Small intestine (tissue), 7 donors: ENCODE data around the gene CTNNA1. TPM values are rescaled to one million over a fixed set of nuclear protein-coding genes. Genes with fewer than 3 reads are reported as not detected.
A peak's percentile ranks its signal among the peaks of the same experiment; 100 is the strongest.

Source experiments
- DNase-seq, 2 donors: peaks; one replicate each; pipeline versions ENCODE4 v3.0.0 to v3.0.0-alpha.2; 2013
- FAIRE-seq: peaks from 2 replicates; lab custom pipeline; 2012; peaks lifted over from hg19 to GRCh38; lab: Jason Lieb, UNC
- H3K27ac ChIP-seq, 3 donors: one replicate each; pipeline ENCODE4 v1.5.1; 2013; ENCODE audit warnings: low read length in 2 of 3, mild to moderate bottlenecking in 2 of 3, control low read depth in 1 of 3, inconsistent platforms in 1 of 3, low read depth in 1 of 3, moderate library complexity in 1 of 3
- H3K27me3 ChIP-seq, 3 donors: one replicate each; pipeline ENCODE4 v1.6.1; 2013; ENCODE audit warnings: low read length in 3 of 3, inconsistent platforms in 1 of 3; ENCODE audit not compliant: control insufficient read depth in 3 of 3, insufficient read depth in 3 of 3
- H3K36me3 ChIP-seq, 3 donors: one replicate each; pipeline ENCODE4 v1.6.1; 2013; ENCODE audit warnings: low read length in 3 of 3, inconsistent platforms in 1 of 3, low read depth in 1 of 3, mild to moderate bottlenecking in 1 of 3, moderate library complexity in 1 of 3; ENCODE audit not compliant: control insufficient read depth in 3 of 3, insufficient read depth in 2 of 3
- H3K4me1 ChIP-seq, 3 donors: one replicate each; pipeline ENCODE4 v1.6.1; 2013; ENCODE audit warnings: low read length in 2 of 3, inconsistent platforms in 1 of 3, low read depth in 1 of 3, mild to moderate bottlenecking in 1 of 3, moderate library complexity in 1 of 3; ENCODE audit not compliant: control insufficient read depth in 3 of 3, insufficient read depth in 2 of 3
- H3K4me3 ChIP-seq, 3 donors: one replicate each; pipeline ENCODE4 v1.5.1; 2013; ENCODE audit warnings: low read length in 3 of 3, control low read depth in 1 of 3, inconsistent platforms in 1 of 3, low read depth in 1 of 3, mild to moderate bottlenecking in 1 of 3, moderate library complexity in 1 of 3
- H3K9me3 ChIP-seq, 2 donors: one replicate each; pipeline ENCODE4 v1.6.1; 2013; ENCODE audit warnings: low read depth in 1 of 2, low read length in 1 of 2; ENCODE audit not compliant: control insufficient read depth in 2 of 2, insufficient read depth in 1 of 2
- WGBS, 3 donors: extraction: QIAGEN DNeasy Blood & Tissue Kit; methylation state at CpG; one replicate each; pipeline ENCODE4 v1.1.7; 2013; 5-methylcytosine and 5-hydroxymethylcytosine counted together
- polyA plus RNA-seq, 4 donors: library from polyadenylated mRNA; stranded (reverse) in 3 of 4; unstranded in 1 of 4; fragments of 200-250 nt in 3 of 4; fragments of 120-200 nt in 1 of 4; gene quantifications; one replicate each; pipeline versions ENCODE4 v1.2.1 to v1.2.3, GENCODE V29; 2013
- donor health status: healthy with polysubstance abuse.
- donor health status: control.
- donor health status: control.
- donor health status: Bipolar disorder and iron deficiency.
- donor health status: healthy.

Gene CTNNA1
- polyA plus RNA-seq, 4 donors = 145 to 286 (median 196) TPM

DNA sequence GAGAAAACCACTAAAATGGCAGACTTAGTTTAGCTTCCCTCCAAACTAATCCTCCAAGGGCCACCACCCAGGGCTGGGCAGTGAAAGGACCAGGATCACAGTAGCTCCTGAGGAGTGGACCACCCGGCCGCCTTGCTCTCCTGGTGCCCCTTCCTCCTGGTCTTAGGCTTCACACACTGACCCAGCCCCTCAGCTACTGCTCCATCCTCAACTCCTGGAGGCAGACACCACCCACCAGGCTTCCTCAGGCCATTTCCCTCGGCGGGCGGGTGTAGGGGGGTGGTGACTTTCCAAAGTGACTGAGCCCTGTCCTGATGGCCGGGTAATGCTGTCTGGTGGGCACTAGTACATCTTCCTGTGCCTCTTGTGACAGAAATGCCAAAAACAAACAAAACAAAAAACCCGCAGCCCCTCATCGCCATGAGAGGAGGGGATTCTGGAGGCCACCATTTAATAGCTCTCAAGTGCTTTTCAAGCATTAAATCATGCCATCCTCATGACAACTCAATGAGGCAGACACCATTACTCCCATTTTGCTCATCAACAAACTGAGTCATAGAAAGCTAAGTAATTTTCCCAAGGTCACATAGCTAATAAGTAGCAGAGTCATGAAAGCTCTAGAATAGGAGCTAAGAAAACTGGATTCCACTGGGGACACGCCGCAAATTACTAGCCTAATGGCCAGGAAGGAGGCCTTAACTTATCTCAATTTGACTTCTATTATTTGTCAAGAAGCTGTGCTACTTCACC is 213.2 kb downstream of the CTNNA1 start:
- Histone ChIP-seq H3K4me3 (no peak overlapping the region), H3K27me3 (no peaks in the 10 kb centered on the region), H3K4me1 (peaks cover 0 to 27% (median 15%) of the 10 kb centered on the region in 3 donors), H3K9me3 (no peaks in the 10 kb centered on the region), H3K36me3 (peaks cover 0 to 8% (median 0%) of the 10 kb centered on the region in 3 donors), H3K27ac (no peak overlapping the region)
- DNase-seq (no peak), FAIRE-seq (no peak)
- 97 to 100% (median 97%) methylated on average over 10 of the region's 10 CpGs for WGBS, 3 donors

DNA sequence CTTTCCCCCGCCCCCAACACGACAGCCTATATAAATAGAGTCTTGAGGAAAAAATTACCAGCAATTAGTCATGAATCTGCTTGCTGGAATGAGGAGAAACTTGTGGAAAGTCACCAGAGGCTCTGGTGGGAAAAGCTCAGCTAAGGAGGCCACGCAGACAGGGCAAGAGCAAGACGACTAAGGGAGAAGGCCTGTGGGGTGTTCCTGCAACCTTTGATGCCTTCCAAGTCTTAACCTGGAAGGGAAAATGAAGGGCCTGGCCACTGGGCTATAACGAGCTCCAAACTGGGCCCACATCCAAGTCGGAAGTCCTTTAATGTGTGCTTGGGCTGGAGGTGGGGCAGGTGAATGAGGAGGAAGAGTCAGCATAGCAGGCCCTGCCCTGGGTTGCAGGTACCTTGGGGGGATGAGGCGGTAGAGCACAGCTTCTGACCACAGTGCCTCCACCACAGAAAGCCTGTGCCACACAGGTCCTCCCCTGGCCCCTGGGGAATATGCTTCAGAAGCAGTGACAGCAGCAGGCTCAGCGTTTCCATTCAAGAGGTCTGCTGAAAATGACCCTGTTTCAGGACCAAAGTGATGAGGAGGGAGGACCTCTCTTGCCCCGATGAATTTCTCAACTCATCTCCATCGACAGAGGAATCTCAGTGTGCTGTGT is 214.7 kb downstream of the CTNNA1 start:
- FAIRE-seq = no peak
- Histone ChIP-seq H3K4me3 (no peak overlapping the region), H3K27ac (no peak overlapping the region), H3K9me3 (no peaks in the 10 kb centered on the region), H3K27me3 (no peaks in the 10 kb centered on the region), H3K4me1 (peaks cover 0 to 27% (median 15%) of the 10 kb centered on the region in 3 donors), H3K36me3 (peaks cover 0 to 16% (median 0%) of the 10 kb centered on the region in 3 donors)
- WGBS, 3 donors = 41 to 69% (median 52%) methylated on average over 10 of the region's 10 CpGs
- DNase-seq = peak in 1 of 2 donors; percentile 95

DNA sequence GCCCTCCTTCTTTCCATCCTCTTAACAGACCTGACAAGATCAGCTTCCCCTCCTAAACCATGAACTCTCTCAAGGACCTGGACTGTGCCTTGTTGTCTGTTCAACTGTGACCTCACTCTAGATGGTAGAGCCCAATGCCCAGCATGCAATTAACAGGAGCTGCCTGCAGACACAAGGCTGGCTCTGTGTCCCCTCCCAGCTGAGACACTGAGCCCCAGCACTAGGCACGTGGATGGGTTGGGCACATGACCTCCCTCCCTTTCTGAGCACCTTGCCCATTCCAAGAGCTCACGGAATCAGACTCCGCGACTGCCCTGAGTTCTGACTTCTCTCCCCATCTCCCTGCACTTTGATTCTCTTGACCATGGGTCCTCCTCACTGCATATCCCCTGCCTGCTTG is 215.4 kb downstream of the CTNNA1 start:
- 80 to 88% (median 80%) methylated on average over 4 of the region's 4 CpGs for WGBS, 3 donors
- DNase-seq (no peak), FAIRE-seq (no peak)
- Histone ChIP-seq H3K4me3 (no peak overlapping the region), H3K27me3 (no peaks in the 10 kb centered on the region), H3K36me3 (peaks cover 0 to 16% (median 0%) of the 10 kb centered on the region in 3 donors), H3K9me3 (no peaks in the 10 kb centered on the region), H3K27ac (no peak overlapping the region), H3K4me1 (peaks cover 0 to 20% (median 15%) of the 10 kb centered on the region in 3 donors)

- DNase-seq = no peak
- no peak for FAIRE-seq
- H3K36me3 ChIP-seq = peaks cover 0 to 16% (median 0%) of the 10 kb centered on the region in 3 donors
- H3K27me3 ChIP-seq = no peaks in the 10 kb centered on the region
- no peak overlapping the region for H3K27ac ChIP-seq
- H3K4me1 ChIP-seq = peaks cover 0 to 15% (median 12%) of the 10 kb centered on the region in 3 donors
- H3K4me3 ChIP-seq = no peak overlapping the region
- H3K9me3 ChIP-seq = no peaks in the 10 kb centered on the region
- WGBS, 3 donors = 59 to 87% (median 74%) methylated on average over 5 of the region's 5 CpGs
Observed at GRCh38 chr5:138969323-138970002, 216.2 kb downstream of the CTNNA1 start.

DNA sequence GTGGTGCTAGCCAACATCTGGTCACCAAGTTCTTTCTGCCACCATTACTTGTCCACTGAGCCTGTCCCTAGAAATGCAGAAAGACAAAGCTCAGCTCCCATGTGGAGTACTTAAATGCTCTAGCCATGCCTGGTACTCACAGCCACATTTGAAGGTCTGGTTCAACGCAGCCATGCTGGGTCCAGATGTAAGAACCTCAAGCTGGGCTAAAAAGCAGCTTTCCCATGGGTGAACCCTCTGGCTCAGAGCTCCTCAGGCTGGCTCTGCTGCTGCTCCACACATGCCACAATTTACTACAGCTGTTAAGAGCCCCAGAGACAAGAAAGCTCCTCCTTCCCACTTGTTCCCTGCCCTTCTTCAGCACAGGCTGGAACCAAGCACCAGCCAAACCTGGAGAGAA is 219.0 kb downstream of the CTNNA1 start:
- 89 to 96% (median 94%) methylated on average over 1 of the region's 1 CpG for WGBS, 3 donors
- peaks cover 0 to under 1% (median 0%) of the 10 kb centered on the region in 3 donors for H3K4me1 ChIP-seq
- H3K4me3 ChIP-seq = no peak overlapping the region
- H3K27ac ChIP-seq = no peak overlapping the region
- DNase-seq (no peak), FAIRE-seq (no peak)
- H3K36me3 ChIP-seq = peaks cover 0 to 19% (median 0%) of the 10 kb centered on the region in 3 donors
- H3K9me3 ChIP-seq = no peaks in the 10 kb centered on the region
- H3K27me3 ChIP-seq = no peaks in the 10 kb centered on the region

DNA sequence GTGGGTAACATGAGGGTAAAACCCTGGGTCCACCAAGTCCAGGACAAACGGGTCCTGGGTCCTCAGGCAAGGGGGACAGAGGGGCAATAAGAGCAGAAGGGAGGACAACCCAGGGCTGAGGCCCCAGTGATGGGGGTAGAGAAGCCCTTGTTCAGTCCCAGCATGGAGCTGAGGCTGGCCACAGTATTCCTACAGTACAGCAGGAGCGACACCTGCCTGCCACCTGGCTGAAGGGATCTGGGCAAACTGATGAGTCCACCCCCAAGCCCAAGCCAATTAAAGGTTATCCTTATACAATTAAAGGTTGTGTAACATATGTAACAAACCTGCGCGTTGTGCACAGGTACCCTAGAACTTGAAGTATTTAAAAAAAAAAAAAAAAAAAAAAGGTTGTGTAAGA is 219.6 kb downstream of the CTNNA1 start:
- DNase-seq = no peak
- FAIRE-seq = no peak
- Histone ChIP-seq H3K9me3 (no peaks in the 10 kb centered on the region), H3K4me1 (no peaks in the 10 kb centered on the region), H3K4me3 (no peak overlapping the region), H3K27me3 (no peaks in the 10 kb centered on the region), H3K27ac (no peak overlapping the region), H3K36me3 (peaks cover 0 to 19% (median 0%) of the 10 kb centered on the region in 3 donors)
- WGBS, 3 donors = 89 to 92% (median 92%) methylated on average over 4 of the region's 4 CpGs

GRCh38 chr5:138974227-138975063 is 221.2 kb downstream of the CTNNA1 start:
- no peaks in the 10 kb centered on the region for H3K27me3 ChIP-seq
- DNase-seq (no peak), FAIRE-seq (no peak)
- WGBS, 3 donors = 61 to 89% (median 83%) methylated on average over 8 of the region's 8 CpGs
- H3K9me3 ChIP-seq = no peaks in the 10 kb centered on the region
- peaks cover 0 to 14% (median 0%) of the 10 kb centered on the region in 3 donors for H3K36me3 ChIP-seq
- no peak overlapping the region for H3K4me3 ChIP-seq
- H3K27ac ChIP-seq = peak overlapping the region in 2 of 3 donors; percentile 34 to 35
- H3K4me1 ChIP-seq = no peaks in the 10 kb centered on the region
